Fibroblast of lung (primary cell): Measurements from ENCODE around the gene AZU1. TPM values are rescaled to one million over a fixed set of nuclear protein-coding genes. Genes with fewer than 3 reads are reported as not detected.

ENCODE experiments used
- DNase-seq, 2 donors: peaks; one replicate each; pipeline versions ENCODE4 v3.0.0 to v3.0.0-alpha.2; 2010; ENCODE audit warnings: low read depth in 2 of 2
- H2AFZ ChIP-seq: 2 replicates; pipeline ENCODE4 v1.5.1; 2012; ENCODE audit warnings: low read length, control low read depth, inconsistent platforms
- H3K27ac ChIP-seq: 2 replicates; pipeline ENCODE4 v1.5.1; 2011; ENCODE audit warnings: low read length, control low read depth; ENCODE audit not compliant: insufficient read depth
- H3K27me3 ChIP-seq: 2 replicates; pipeline ENCODE4 v1.5.1; 2011; ENCODE audit warnings: mild to moderate bottlenecking, low read length; ENCODE audit not compliant: control insufficient read depth, insufficient read depth
- H3K36me3 ChIP-seq: 2 replicates; pipeline ENCODE4 v1.5.1; 2011; ENCODE audit warnings: low read length; ENCODE audit not compliant: control insufficient read depth, insufficient read depth
- H3K4me1 ChIP-seq: 2 replicates; pipeline ENCODE4 v1.5.1; 2011; ENCODE audit warnings: low read length; ENCODE audit not compliant: control insufficient read depth, insufficient read depth; ENCODE audit errors: extremely low read depth
- H3K4me2 ChIP-seq: 2 replicates; pipeline ENCODE4 v1.5.1; 2011; ENCODE audit warnings: low read length, control low read depth; ENCODE audit not compliant: insufficient read depth; ENCODE audit errors: extremely low read depth
- H3K4me3 ChIP-seq, 4 experiments: fragments of 200-600 bp in 1 of 4; sonication (generic) in 1 of 4; replicated peaks in 1 of 4; 2 replicates each; pipeline ENCODE4 v1.5.1; 2011 to 2016; ENCODE audit warnings: low read length in 4 of 4, low read depth in 3 of 4, mild to moderate bottlenecking in 3 of 4, control low read depth in 2 of 4, inconsistent platforms in 1 of 4, mixed read lengths in 1 of 4; ENCODE audit not compliant: insufficient read depth in 1 of 4; ENCODE audit errors: control extremely low read depth in 1 of 4
- H3K79me2 ChIP-seq: 2 replicates; pipeline ENCODE4 v1.5.1; 2012; ENCODE audit warnings: mild to moderate bottlenecking, low read length, inconsistent platforms; ENCODE audit not compliant: control insufficient read depth, insufficient read depth
- H3K9ac ChIP-seq: 2 replicates; pipeline ENCODE4 v1.5.1; 2011; ENCODE audit warnings: mild to moderate bottlenecking, low read length, control low read depth; ENCODE audit not compliant: insufficient read depth
- H3K9me3 ChIP-seq: 2 replicates; pipeline ENCODE4 v1.5.1; 2012; ENCODE audit warnings: low read depth, low read length; ENCODE audit not compliant: control insufficient read depth, insufficient read depth
- H4K20me1 ChIP-seq: 2 replicates; pipeline ENCODE4 v1.5.1; 2011; ENCODE audit warnings: low read length; ENCODE audit not compliant: control insufficient read depth, insufficient read depth; ENCODE audit errors: extremely low read depth
- CTCF ChIP-seq, 2 donors: IDR thresholded peaks in 1 of 2; conservative IDR thresholded peaks in 1 of 2; 1 replicate in 1 of 2; 2 replicates in 1 of 2; pipeline ENCODE4 v1.5.1; 2011 to 2012; ENCODE audit warnings: low read length in 2 of 2, control low read depth in 1 of 2, inconsistent platforms in 1 of 2, low read depth in 1 of 2, mild to moderate bottlenecking in 1 of 2
- EZH2 ChIP-seq: IDR thresholded peaks from 2 replicates; pipeline ENCODE4 v1.5.1; 2012; ENCODE audit warnings: low read length, control low read depth, mild to moderate bottlenecking; ENCODE audit errors: missing control alignments
- polyA plus RNA-seq, 2 donors: library from polyadenylated mRNA; depleted of rRNA in 1 of 2; stranded (reverse) in 1 of 2; unstranded in 1 of 2; fragments of >200 nt; gene quantifications; 2 replicates each; pipeline ENCODE4 v1.2.1, GENCODE V29; 2011 to 2012; ENCODE audit warnings: missing spikeins in 1 of 2
- total RNA-seq: library from RNA; depleted of rRNA; stranded (reverse); fragments of >200 nt; gene quantifications from 2 replicates; pipeline ENCODE4 v1.2.1, GENCODE V29; 2014

The AZU1 gene
- total and polyA plus RNA-seq, 2 donors (not counting 1 experiment from before 2014, with no cell fraction given), result 0.17 TPM; not detected in 1

GRCh38 chr19:810883-811489 is 16.7 kb upstream of the AZU1 start:
- H2AFZ ChIP-seq, result no peak overlapping the region
- H3K36me3 ChIP-seq, result peaks cover 49% of the 10 kb centered on the region
- no peaks in the 10 kb centered on the region for H3K9me3 ChIP-seq
- H4K20me1 ChIP-seq, result no peaks in the 10 kb centered on the region
- peaks cover 34% of the 10 kb centered on the region for H3K79me2 ChIP-seq
- no peak for DNase-seq
- no peaks in the 10 kb centered on the region for H3K27me3 ChIP-seq
- no peak overlapping the region for H3K9ac ChIP-seq
- TF ChIP-seq CTCF (conservative IDR thresholded peaks at IDR 0.05 in 1 of 2, IDR thresholded peaks at IDR 0.05 in 1 of 2; ENCODE audit: low read depth in 1 of 2, low read length in 2 of 2) (no peak), EZH2 (no peak)
- no peak overlapping the region for H3K4me2 ChIP-seq
- no peak overlapping the region for H3K4me3 ChIP-seq
- H3K27ac ChIP-seq, result no peak overlapping the region
- H3K4me1 ChIP-seq, result no peaks in the 10 kb centered on the region

GRCh38 chr19:811506-812048 is 16.1 kb upstream of the AZU1 start:
- no peak overlapping the region for H3K4me2 ChIP-seq
- no peaks in the 10 kb centered on the region for H3K27me3 ChIP-seq
- H3K27ac ChIP-seq, result no peak overlapping the region
- H3K9ac ChIP-seq, result no peak overlapping the region
- no peak overlapping the region for H3K4me3 ChIP-seq
- no peaks in the 10 kb centered on the region for H3K4me1 ChIP-seq
- DNase-seq, result no peak
- H4K20me1 ChIP-seq, result no peaks in the 10 kb centered on the region
- no peak for TF ChIP-seq EZH2
- TF ChIP-seq CTCF (conservative IDR thresholded peaks at IDR 0.05 in 1 of 2, IDR thresholded peaks at IDR 0.05 in 1 of 2; ENCODE audit: low read depth in 1 of 2, low read length in 2 of 2), result no peak
- no peaks in the 10 kb centered on the region for H3K9me3 ChIP-seq
- no peak overlapping the region for H2AFZ ChIP-seq
- H3K79me2 ChIP-seq, result peaks cover 29% of the 10 kb centered on the region
- peaks cover 44% of the 10 kb centered on the region for H3K36me3 ChIP-seq

- Histone ChIP-seq H3K27me3 (no peaks in the 10 kb centered on the region), H3K4me1 (no peaks in the 10 kb centered on the region), H4K20me1 (no peaks in the 10 kb centered on the region), H2AFZ (no peak overlapping the region), H3K79me2 (peaks cover 22% of the 10 kb centered on the region), H3K27ac (no peak overlapping the region), H3K36me3 (peaks cover 38% of the 10 kb centered on the region), H3K4me2 (no peak overlapping the region), H3K4me3 (no peak overlapping the region), H3K9ac (no peak overlapping the region), H3K9me3 (no peaks in the 10 kb centered on the region)
- TF ChIP-seq EZH2, result no peak
- no peak for TF ChIP-seq CTCF (conservative IDR thresholded peaks at IDR 0.05 in 1 of 2, IDR thresholded peaks at IDR 0.05 in 1 of 2; ENCODE audit: low read depth in 1 of 2, low read length in 2 of 2)
- DNase-seq, result no peak
Observed at GRCh38 chr19:812049-812746, 15.4 kb upstream of the AZU1 start.
